HCT116 (cell line): ENCODE data around the gene IL17RB. TPM values are rescaled to one million over a fixed set of nuclear protein-coding genes. Genes with fewer than 3 reads are reported as not detected.

Source experiments
- ATAC-seq: fragments of 200-7000 bp; cut with Tn5 transposase; 2 replicates; pipeline ENCODE4 v1.9.1; 2020; ENCODE audit warnings: mild to moderate bottlenecking, moderate library complexity
- BruUV-seq: library from RNA; stranded (reverse); fragments of 400-500 nt; replicated peaks from 2 replicates; lab custom pipeline; 2021; lab: Mats Ljungman, UMichigan
- CTCF ChIA-PET: fragments of 300-600 bp; sonication (Branson Sonifier 250); formaldehyde crosslinking; loops from one replicate; lab custom pipeline; 2021; ENCODE audit warnings: antibody characterized with exemption; lab: Charles Lee
- POLR2A ChIA-PET: fragments of 300-600, 350-600 bp; sonication (Branson Sonifier 250); formaldehyde crosslinking; loops from one replicate; lab custom pipeline; 2021; ENCODE audit warnings: antibody characterized with exemption; lab: Charles Lee
- RAD21 ChIA-PET, 2 experiments: fragments of 300-600 bp; sonication (Branson Sonifier 250); formaldehyde crosslinking; loops; one replicate each; lab custom pipeline; 2023; ENCODE audit warnings: low total read pairs in 2 of 2; ENCODE audit not compliant: uncharacterized antibody in 2 of 2, unreplicated experiment in 2 of 2, low non-redundant PET in 1 of 2; lab: Charles Lee
- DNase-seq: peaks from one replicate; pipeline ENCODE4 v3.0.0-alpha.2; 2010; ENCODE audit warnings: low read depth, low spot score
- H2AFZ ChIP-seq: fragments of 200-600 bp; shearing (Covaris generic), sonication (generic); 2 replicates; pipeline ENCODE4 v1.6.1; 2017; ENCODE audit warnings: low read depth, mixed run types, mixed read lengths, antibody characterized with exemption, low read length; ENCODE audit not compliant: poor library complexity, severe bottlenecking
- H3K27ac ChIP-seq: 2 replicates; pipeline ENCODE4 v1.5.1; 2012; ENCODE audit warnings: low read depth, low read length
- H3K27me3 ChIP-seq: fragments of 200-600 bp; sonication (generic); 2 replicates; pipeline ENCODE4 v1.6.1; 2016; ENCODE audit warnings: mixed run types, low read length, mixed read lengths; ENCODE audit not compliant: insufficient read depth
- H3K36me3 ChIP-seq, 2 experiments: fragments of 200-500 bp in 1 of 2; fragments of 200-600 bp in 1 of 2; sonication (Bioruptor generic) in 1 of 2; sonication (generic) in 1 of 2; 2 replicates each; pipeline versions ENCODE4 v1.5.1 to v1.6.1; 2014 to 2016; ENCODE audit warnings: low read length in 2 of 2, inconsistent platforms in 1 of 2, mixed read lengths in 1 of 2, mixed run types in 1 of 2; ENCODE audit not compliant: insufficient read depth in 2 of 2, control insufficient read depth in 1 of 2
- H3K4me1 ChIP-seq, 2 experiments: fragments of 200-600 bp in 1 of 2; sonication (generic) in 1 of 2; 2 replicates each; pipeline versions ENCODE4 v1.5.1 to v1.6.1; 2012 to 2017; ENCODE audit warnings: low read length in 2 of 2, inconsistent platforms in 1 of 2, mild to moderate bottlenecking in 1 of 2, mixed read lengths in 1 of 2, mixed run types in 1 of 2, moderate library complexity in 1 of 2; ENCODE audit not compliant: insufficient read depth in 2 of 2, control insufficient read depth in 1 of 2
- H3K4me2 ChIP-seq: fragments of 200-600 bp; sonication (generic); 2 replicates; pipeline ENCODE4 v1.6.1; 2017; ENCODE audit warnings: mixed run types, low read length, mixed read lengths
- H3K4me3 ChIP-seq, 2 experiments: fragments of 200-600 bp in 1 of 2; sonication (generic) in 1 of 2; replicated peaks in 1 of 2; 2 replicates each; pipeline ENCODE4 v1.5.1; 2011 to 2016; ENCODE audit warnings: low read length in 2 of 2, control low read depth in 1 of 2, low read depth in 1 of 2, mild to moderate bottlenecking in 1 of 2, mixed read lengths in 1 of 2, mixed run types in 1 of 2
- H3K79me2 ChIP-seq: fragments of 200-600 bp; sonication (generic); 2 replicates; pipeline ENCODE4 v1.6.1; 2017; ENCODE audit warnings: mild to moderate bottlenecking, mixed run types, low read length, moderate library complexity, mixed read lengths; ENCODE audit not compliant: insufficient read depth
- H3K9ac ChIP-seq: fragments of 200-600 bp; sonication (generic); 2 replicates; pipeline ENCODE4 v1.6.1; 2016; ENCODE audit warnings: low read length, mixed read lengths
- H3K9me2 ChIP-seq: fragments of 200-600 bp; sonication (generic), shearing (Covaris generic); 2 replicates; pipeline ENCODE4 v1.6.1; 2017; ENCODE audit warnings: mixed run types, mild to moderate bottlenecking, moderate library complexity; ENCODE audit not compliant: insufficient read depth
- H3K9me3 ChIP-seq, 2 experiments: fragments of 200-500 bp in 1 of 2; fragments of 200-600 bp in 1 of 2; sonication (Bioruptor generic) in 1 of 2; sonication (generic) in 1 of 2; 2 replicates each; pipeline ENCODE4 v1.6.1; 2014 to 2017; ENCODE audit warnings: low read length in 2 of 2, mixed read lengths in 2 of 2, inconsistent platforms in 1 of 2, low read depth in 1 of 2, mild to moderate bottlenecking in 1 of 2, mixed run types in 1 of 2, moderate library complexity in 1 of 2; ENCODE audit not compliant: control insufficient read depth in 1 of 2, insufficient read depth in 1 of 2
- H4K20me1 ChIP-seq: fragments of 200-600 bp; sonication (generic), shearing (Covaris generic); 2 replicates; pipeline ENCODE4 v1.6.1; 2017; ENCODE audit warnings: mixed run types, mild to moderate bottlenecking, moderate library complexity; ENCODE audit not compliant: insufficient read depth
- EGR1 ChIP-seq: IDR thresholded peaks from 2 replicates; pipeline ENCODE4 v1.6.1; 2012; ENCODE audit warnings: low read depth
- EZH2phosphoT487 ChIP-seq: fragments of 200-600 bp; IDR thresholded peaks from 2 replicates; pipeline ENCODE4 v1.6.1; 2018; ENCODE audit warnings: antibody characterized with exemption, borderline replicate concordance
- FOSL1 ChIP-seq: IDR thresholded peaks from 2 replicates; pipeline ENCODE4 v1.6.1; 2012; ENCODE audit warnings: low read depth
- RAD21 ChIP-seq: IDR thresholded peaks from 2 replicates; pipeline ENCODE4 v1.6.1; 2012; ENCODE audit warnings: low read depth, mild to moderate bottlenecking
- ZNF274 ChIP-seq: fragments of 200-500 bp; sonication (Bioruptor generic); IDR thresholded peaks from 2 replicates; pipeline ENCODE4 v1.6.1; 2014; ENCODE audit warnings: mild to moderate bottlenecking, low read depth, low read length, inconsistent platforms
- intact Hi-C: fragments of 100-400 bp; cut with micrococcal nuclease; formaldehyde crosslinking; loops from 2 replicates; pipeline ENCODE4 v1.10.0; 2022
- total RNA-seq: library from RNA; stranded (reverse); gene quantifications from one replicate; pipeline ENCODE4 v1.2.1, GENCODE V29; 2021; ENCODE audit not compliant: unreplicated experiment
- TF ChIP-seq, protein P1 (sequence below), 3 experiments: fragments of 200-600 bp in 1 of 3; sonication (generic) in 1 of 3; IDR thresholded peaks in 2 of 3; conservative IDR thresholded peaks in 1 of 3; 2 replicates each; pipeline ENCODE4 v1.5.1; 2012 to 2017; ENCODE audit warnings: low read depth in 2 of 3, low read length in 2 of 3, antibody characterized with exemption in 1 of 3, borderline replicate concordance in 1 of 3, control low read depth in 1 of 3, mild to moderate bottlenecking in 1 of 3, mixed read lengths in 1 of 3, mixed run types in 1 of 3, moderate library complexity in 1 of 3; ENCODE audit not compliant: insufficient read depth in 1 of 3
- TF ChIP-seq, protein P2 (sequence below): IDR thresholded peaks from 2 replicates; pipeline ENCODE4 v1.6.1; 2012
- TF ChIP-seq, protein P3 (sequence below): IDR thresholded peaks from 2 replicates; pipeline ENCODE4 v1.6.1; 2011; ENCODE audit warnings: mild to moderate bottlenecking, low read length, moderate library complexity; ENCODE audit not compliant: insufficient replicate concordance; ENCODE audit errors: extremely low read depth

IL17RB gene
- total RNA-seq, 1 experiment from 2014 or later, result 8.3 TPM

DNA sequence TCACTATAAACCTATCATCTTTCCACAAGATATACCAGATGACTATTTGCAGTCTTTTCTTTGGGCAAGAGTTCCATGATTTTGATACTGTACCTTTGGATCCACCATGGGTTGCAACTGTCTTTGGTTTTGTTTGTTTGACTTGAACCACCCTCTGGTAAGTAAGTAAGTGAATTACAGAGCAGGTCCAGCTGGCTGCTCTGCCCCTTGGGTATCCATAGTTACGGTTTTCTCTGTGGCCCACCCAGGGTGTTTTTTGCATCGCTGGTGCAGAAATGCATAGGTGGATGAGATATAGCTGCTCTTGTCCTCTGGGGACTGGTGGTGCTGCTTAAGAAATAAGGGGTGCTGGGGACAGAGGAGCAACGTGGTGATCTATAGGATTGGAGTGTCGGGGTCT lies 33.9 kb upstream of the IL17RB start:
- peak; percentile 63 for ATAC-seq
- Histone ChIP-seq H4K20me1 (no peaks in the 10 kb centered on the region), H3K36me3 (no peaks in the 10 kb centered on the region), H3K4me3 (no peak overlapping the region), H3K79me2 (no peaks in the 10 kb centered on the region), H3K9me2 (no peaks in the 10 kb centered on the region), H3K4me2 (no peak overlapping the region)
- POLR2A ChIA-PET, result no interaction called here
- no TSS peak for BruUV-seq
- CTCF ChIA-PET, result no interaction called here
- TF ChIP-seq EZH2phosphoT487 (no peak), ZNF274 (no peak), FOSL1 (no peak), EGR1 (no peak), RAD21 (no peak)
- TF ChIP-seq, protein P1, sequence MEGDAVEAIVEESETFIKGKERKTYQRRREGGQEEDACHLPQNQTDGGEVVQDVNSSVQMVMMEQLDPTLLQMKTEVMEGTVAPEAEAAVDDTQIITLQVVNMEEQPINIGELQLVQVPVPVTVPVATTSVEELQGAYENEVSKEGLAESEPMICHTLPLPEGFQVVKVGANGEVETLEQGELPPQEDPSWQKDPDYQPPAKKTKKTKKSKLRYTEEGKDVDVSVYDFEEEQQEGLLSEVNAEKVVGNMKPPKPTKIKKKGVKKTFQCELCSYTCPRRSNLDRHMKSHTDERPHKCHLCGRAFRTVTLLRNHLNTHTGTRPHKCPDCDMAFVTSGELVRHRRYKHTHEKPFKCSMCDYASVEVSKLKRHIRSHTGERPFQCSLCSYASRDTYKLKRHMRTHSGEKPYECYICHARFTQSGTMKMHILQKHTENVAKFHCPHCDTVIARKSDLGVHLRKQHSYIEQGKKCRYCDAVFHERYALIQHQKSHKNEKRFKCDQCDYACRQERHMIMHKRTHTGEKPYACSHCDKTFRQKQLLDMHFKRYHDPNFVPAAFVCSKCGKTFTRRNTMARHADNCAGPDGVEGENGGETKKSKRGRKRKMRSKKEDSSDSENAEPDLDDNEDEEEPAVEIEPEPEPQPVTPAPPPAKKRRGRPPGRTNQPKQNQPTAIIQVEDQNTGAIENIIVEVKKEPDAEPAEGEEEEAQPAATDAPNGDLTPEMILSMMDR (IDR thresholded peaks at IDR 0.05 in 2 of 3, conservative IDR thresholded peaks at IDR 0.05 in 1 of 3; ENCODE audit: borderline replicate concordance in 1 of 3, insufficient read depth in 1 of 3, low read depth in 2 of 3, low read length in 2 of 3), result peak in 1 of 3 experiments; percentile 23; a peak in 2 of 6 replicates
- TF ChIP-seq, protein P2, sequence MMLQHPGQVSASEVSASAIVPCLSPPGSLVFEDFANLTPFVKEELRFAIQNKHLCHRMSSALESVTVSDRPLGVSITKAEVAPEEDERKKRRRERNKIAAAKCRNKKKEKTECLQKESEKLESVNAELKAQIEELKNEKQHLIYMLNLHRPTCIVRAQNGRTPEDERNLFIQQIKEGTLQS, result no peak
- TF ChIP-seq, protein P3, sequence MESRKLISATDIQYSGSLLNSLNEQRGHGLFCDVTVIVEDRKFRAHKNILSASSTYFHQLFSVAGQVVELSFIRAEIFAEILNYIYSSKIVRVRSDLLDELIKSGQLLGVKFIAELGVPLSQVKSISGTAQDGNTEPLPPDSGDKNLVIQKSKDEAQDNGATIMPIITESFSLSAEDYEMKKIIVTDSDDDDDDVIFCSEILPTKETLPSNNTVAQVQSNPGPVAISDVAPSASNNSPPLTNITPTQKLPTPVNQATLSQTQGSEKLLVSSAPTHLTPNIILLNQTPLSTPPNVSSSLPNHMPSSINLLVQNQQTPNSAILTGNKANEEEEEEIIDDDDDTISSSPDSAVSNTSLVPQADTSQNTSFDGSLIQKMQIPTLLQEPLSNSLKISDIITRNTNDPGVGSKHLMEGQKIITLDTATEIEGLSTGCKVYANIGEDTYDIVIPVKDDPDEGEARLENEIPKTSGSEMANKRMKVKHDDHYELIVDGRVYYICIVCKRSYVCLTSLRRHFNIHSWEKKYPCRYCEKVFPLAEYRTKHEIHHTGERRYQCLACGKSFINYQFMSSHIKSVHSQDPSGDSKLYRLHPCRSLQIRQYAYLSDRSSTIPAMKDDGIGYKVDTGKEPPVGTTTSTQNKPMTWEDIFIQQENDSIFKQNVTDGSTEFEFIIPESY, result no peak
- TF ChIP-seq, all 23 proteins: peak for 1
- DNase-seq, result no peak
- Histone ChIP-seq H3K27ac (no peak overlapping the region), H3K9me3 (no peaks in the 10 kb centered on the region), H3K27me3 (no peaks in the 10 kb centered on the region), H2AFZ (no peak overlapping the region), H3K9ac (no peak overlapping the region), H3K4me1 (no peaks in the 10 kb centered on the region)
- RAD21 ChIA-PET, result no interaction called here
- intact Hi-C loops, result no loop called here
